CD4-positive, alpha-beta T cell (primary cell): ENCODE results near the gene JMJD6. TPM values are rescaled to one million over a fixed set of nuclear protein-coding genes. Genes with fewer than 3 reads are reported as not detected.
A peak's percentile ranks its signal among the peaks of the same experiment; 100 is the strongest.
"Not testable (repeated sequence)": the region's sequence is repeated elsewhere in the genome, so short reads cannot be mapped to it uniquely, and the experiment has no call there.

Source experiments
- ATAC-seq: fragments of 200-7000 bp; cut with Tn5 transposase; one replicate; pipeline ENCODE4 v1.10.0; 2022; ENCODE audit warnings: mild to moderate bottlenecking; ENCODE audit not compliant: poor library complexity
- CTCF ChIA-PET: fragments of 350-600 bp; sonication (Branson Sonifier 250); formaldehyde crosslinking; loops from one replicate; lab custom pipeline; 2021; ENCODE audit warnings: antibody characterized with exemption, inconsistent platforms; lab: Charles Lee
- POLR2A ChIA-PET: fragments of 350-600 bp; sonication (Branson Sonifier 250); formaldehyde crosslinking; loops from one replicate; lab custom pipeline; 2021; ENCODE audit warnings: antibody characterized with exemption, inconsistent platforms; lab: Charles Lee
- DNase-seq, 14 experiments: peaks; one replicate each; pipeline ENCODE4 v3.0.0-alpha.2; 2013 to 2020; ENCODE audit warnings: mixed read lengths in 2 of 14
- H3K27ac ChIP-seq, 2 donors: one replicate each; pipeline versions ENCODE4 v1.5.1 to v1.7.0; 2013; ENCODE audit warnings: low read length in 2 of 2, low read depth in 1 of 2, mild to moderate bottlenecking in 1 of 2
- H3K27me3 ChIP-seq, 2 experiments: 1 replicate in 1 of 2; 2 replicates in 1 of 2; pipeline versions ENCODE4 v1.6.1 to v1.7.0; 2013; ENCODE audit warnings: low read length in 2 of 2, control low read depth in 1 of 2, mild to moderate bottlenecking in 1 of 2, moderate library complexity in 1 of 2; ENCODE audit not compliant: insufficient read depth in 2 of 2, control insufficient read depth in 1 of 2
- H3K36me3 ChIP-seq: one replicate; pipeline ENCODE4 v1.6.1; 2013; ENCODE audit warnings: low read length, control low read depth; ENCODE audit not compliant: insufficient read depth
- H3K4me1 ChIP-seq: one replicate; pipeline ENCODE4 v1.6.1; 2013; ENCODE audit warnings: low read length, control low read depth; ENCODE audit not compliant: insufficient read depth
- H3K4me3 ChIP-seq: one replicate; pipeline ENCODE4 v1.5.1; 2013; ENCODE audit warnings: mild to moderate bottlenecking, low read length, moderate library complexity
- H3K9me3 ChIP-seq, 2 experiments: 1 replicate in 1 of 2; 2 replicates in 1 of 2; pipeline versions ENCODE4 v1.6.1 to v1.7.0; 2013; ENCODE audit warnings: low read length in 2 of 2, mild to moderate bottlenecking in 2 of 2, control low read depth in 1 of 2, moderate library complexity in 1 of 2; ENCODE audit not compliant: control insufficient read depth in 1 of 2, insufficient read depth in 1 of 2
- H3K27ac Mint-ChIP-seq: one replicate; pipeline ENCODE4 v1.8.0; 2020; ENCODE audit warnings: mixed read lengths
- H3K27me3 Mint-ChIP-seq: one replicate; pipeline ENCODE4 v1.8.0; 2021; ENCODE audit warnings: mixed read lengths
- H3K36me3 Mint-ChIP-seq: one replicate; pipeline ENCODE4 v1.8.0; 2021; ENCODE audit warnings: low read depth, mixed read lengths
- H3K4me1 Mint-ChIP-seq: one replicate; pipeline ENCODE4 v1.8.0; 2021; ENCODE audit warnings: low read depth, mixed read lengths
- H3K4me3 Mint-ChIP-seq: one replicate; pipeline ENCODE4 v1.8.0; 2020; ENCODE audit warnings: mild to moderate bottlenecking, mixed read lengths
- H3K9me3 Mint-ChIP-seq: one replicate; pipeline ENCODE4 v1.8.0; 2020; ENCODE audit warnings: mixed read lengths
- CTCF ChIP-seq: fragments of 200-600 bp; IDR thresholded peaks from one replicate; pipeline ENCODE4 v1.8.0; 2022; ENCODE audit warnings: antibody characterized with exemption, mild to moderate bottlenecking
- intact Hi-C, 2 experiments: fragments of 100-400 bp; cut with DNase I in 1 of 2; cut with micrococcal nuclease in 1 of 2; formaldehyde crosslinking; loops; one replicate each; pipeline versions ENCODE4 v1.15.1 to v1.9.0; 2023 to 2025; cut with DNase I, micrococcal nuclease
- total RNA-seq, 174 experiments: library from RNA in 2 of 174; stranded (reverse) in 2 of 174; gene quantifications; one replicate each; pipeline ENCODE4 v1.2.3 and lab custom pipeline; 2021 to 2026

Gene JMJD6
- total RNA-seq, 2 experiments from 2014 or later, result 133 to 134 TPM

DNA sequence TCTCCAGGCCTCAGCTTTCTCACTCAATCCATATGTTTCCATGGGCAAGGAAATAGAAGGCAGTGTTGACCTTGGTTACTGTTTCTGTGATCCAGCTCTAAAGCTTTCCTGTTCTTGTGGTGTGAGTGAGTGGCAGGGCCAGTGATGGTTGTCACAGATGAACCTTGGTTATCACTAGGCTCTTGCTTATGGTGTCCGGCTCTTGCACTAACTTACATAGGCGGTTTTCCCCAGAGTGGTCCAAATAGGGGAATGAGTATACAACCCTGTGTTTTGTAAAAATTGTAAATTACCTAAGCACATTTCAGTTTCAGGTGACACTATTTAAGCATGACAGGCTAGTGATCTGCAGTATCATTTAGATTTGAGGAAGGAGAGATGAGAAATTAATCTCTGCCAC lies 18.3 kb upstream of the JMJD6 start:
- H3K36me3 Mint-ChIP-seq, result peaks cover 68% of the 10 kb centered on the region
- POLR2A ChIA-PET, result interaction anchor here (1.0 kb wide), 1 partner anchor 9 kb away, joined by 3 read pairs; no protein-coding TSS in a partner anchor
- H3K27ac Mint-ChIP-seq, result no peak overlapping the region
- DNase-seq (no peak), ATAC-seq (no peak)
- Histone ChIP-seq H3K36me3 (peaks cover 56% of the 10 kb centered on the region), H3K4me3 (no peak overlapping the region), H3K27ac (no peak overlapping the region), H3K27me3 (no peaks in the 10 kb centered on the region), H3K9me3 (no peaks in the 10 kb centered on the region), H3K4me1 (peaks cover under 1% of the 10 kb centered on the region)
- H3K27me3 Mint-ChIP-seq, result no peaks in the 10 kb centered on the region
- intact Hi-C loops, result no loop called here
- CTCF ChIA-PET, result interaction anchor here (0.7 kb wide), 1 partner anchor 28 kb away, joined by 3 read pairs; no protein-coding TSS in a partner anchor
- H3K4me1 Mint-ChIP-seq, result peaks cover 10% of the 10 kb centered on the region
- no peak for TF ChIP-seq CTCF
- H3K4me3 Mint-ChIP-seq, result no peak overlapping the region
- H3K9me3 Mint-ChIP-seq, result no peaks in the 10 kb centered on the region

GRCh38 chr17:76742958-76743357 lies 16.6 kb upstream of the JMJD6 start:
- Histone ChIP-seq H3K36me3 (peaks cover 49% of the 10 kb centered on the region), H3K27me3 (no peaks in the 10 kb centered on the region), H3K9me3 (no peaks in the 10 kb centered on the region), H3K4me1 (peaks cover 13% of the 10 kb centered on the region), H3K27ac (no peak overlapping the region), H3K4me3 (no peak overlapping the region)
- Mint-ChIP-seq H3K4me1 (peaks cover 23% of the 10 kb centered on the region), H3K9me3 (no peaks in the 10 kb centered on the region), H3K27ac (no peak overlapping the region), H3K36me3 (peaks cover 63% of the 10 kb centered on the region), H3K27me3 (no peaks in the 10 kb centered on the region), H3K4me3 (no peak overlapping the region)
- intact Hi-C loops, result no loop called here
- ATAC-seq, result no peak
- no peak for DNase-seq
- ChIA-PET CTCF (interaction anchor here (0.5 to 0.8 kb wide), 4 partner anchors 15 to 775 kb away, joined by 3 to 5 read pairs (median 4); no protein-coding TSS in a partner anchor), POLR2A (interaction anchor here (1.6 kb wide), 1 partner anchor 16 kb away, joined by 6 read pairs; the partner anchor contains the start of genes JMJD6 and METTL23)
- no peak for TF ChIP-seq CTCF

GRCh38 chr17:76740329-76741118 lies 14.1 kb upstream of the JMJD6 start:
- Mint-ChIP-seq H3K9me3 (no peaks in the 10 kb centered on the region), H3K4me1 (peaks cover 28% of the 10 kb centered on the region), H3K4me3 (peak overlapping the region; percentile 45), H3K27me3 (no peaks in the 10 kb centered on the region), H3K36me3 (peaks cover 67% of the 10 kb centered on the region), H3K27ac (no peak overlapping the region)
- ChIA-PET POLR2A (interaction anchor here (6.7 kb wide), 1 partner anchor 14 kb away, joined by 165 read pairs; the partner anchor contains the start of genes JMJD6 and METTL23), CTCF (no interaction called here)
- ATAC-seq (no peak), DNase-seq (no peak)
- Histone ChIP-seq H3K4me3 (no peak overlapping the region), H3K27ac (no peak overlapping the region), H3K36me3 (peaks cover 42% of the 10 kb centered on the region), H3K27me3 (no peaks in the 10 kb centered on the region), H3K4me1 (peaks cover 13% of the 10 kb centered on the region), H3K9me3 (no peaks in the 10 kb centered on the region)
- intact Hi-C loops, result no loop called here
- TF ChIP-seq CTCF, result no peak

GRCh38 chr17:76739568-76740115 lies 13.2 kb upstream of the JMJD6 start:
- peaks cover 67% of the 10 kb centered on the region for H3K36me3 Mint-ChIP-seq

More at GRCh38 chr17:76739568-76740115, 13.2 kb upstream of the JMJD6 start:
- peaks cover 17% of the 10 kb centered on the region for H3K4me1 ChIP-seq
- CTCF ChIA-PET, result interaction anchor here (1.0 to 3.5 kb wide), 4 partner anchors 12 to 26 kb away, joined by 3 to 15 read pairs (median 6); partner anchors contain the start of genes JMJD6 and METTL23
- intact Hi-C loops, result loop anchor here (2.0 to 10.0 kb wide), 4 partner anchors 13 to 955 kb away; partner anchors contain the start of genes UBE2O (in 1 of the 2) and UNK (in 1 of the 2)
- H3K27ac Mint-ChIP-seq, H3K27me3 Mint-ChIP-seq, H3K9me3 ChIP-seq, DNase-seq, H3K27me3 ChIP-seq, H3K9me3 Mint-ChIP-seq, ATAC-seq, H3K27ac ChIP-seq, H3K4me3 ChIP-seq: not testable (repeated sequence)
- POLR2A ChIA-PET, result interaction anchor here (0.6 to 7.9 kb wide), 4 partner anchors 13 to 40 kb away, joined by 3 to 165 read pairs (median 70); partner anchors contain the start of genes JMJD6, METTL23 and MXRA7
- peaks cover 42% of the 10 kb centered on the region for H3K36me3 ChIP-seq
- Mint-ChIP-seq H3K4me3 (peak overlapping the region; percentile 42), H3K4me1 (peaks cover 36% of the 10 kb centered on the region)
